Globus pallidus (tissue), 1 donor: ENCODE measurements around the gene TMEM178A.
"Not testable (repeated sequence)": the region's sequence is repeated elsewhere in the genome, so short reads cannot be mapped to it uniquely, and the experiment has no call there.

Experiments
- DNase-seq: peaks from one replicate; pipeline ENCODE4 v3.0.0-alpha.2; 2015; ENCODE audit warnings: low spot score

The TMEM178A gene

GRCh38 chr2:39648580-39648979 lies 17.1 kb upstream of the TMEM178A start:
- DNase-seq, result no peak

GRCh38 chr2:39649511-39649910 lies 16.2 kb upstream of the TMEM178A start:
- no peak for DNase-seq

GRCh38 chr2:39650468-39650867 lies 15.2 kb upstream of the TMEM178A start:
- DNase-seq, result no peak

- DNase-seq, result not testable (repeated sequence)
Measured at GRCh38 chr2:39656215-39656614, 9.5 kb upstream of the TMEM178A start.

- DNase-seq, result no peak
Measured at GRCh38 chr2:39657287-39657937, 8.3 kb upstream of the TMEM178A start.

GRCh38 chr2:39658371-39658770 lies 7.3 kb upstream of the TMEM178A start:
- no peak for DNase-seq

GRCh38 chr2:39659765-39660611 lies 5.7 kb upstream of the TMEM178A start:
- no peak for DNase-seq

- no peak for DNase-seq
Measured at GRCh38 chr2:39660612-39661236, 5.0 kb upstream of the TMEM178A start.

GRCh38 chr2:39661826-39662225 lies 3.9 kb upstream of the TMEM178A start:
- no peak for DNase-seq

GRCh38 chr2:39663187-39663930 lies 2.4 kb upstream of the TMEM178A start:
- DNase-seq, result no peak

GRCh38 chr2:39664232-39664887 lies 1.4 kb upstream of the TMEM178A start:
- DNase-seq, result no peak

GRCh38 chr2:39664888-39665591 lies 677 bp upstream of the TMEM178A start:
- no peak for DNase-seq

- DNase-seq, result no peak
Measured at GRCh38 chr2:39666491-39667101, 879 bp downstream of the TMEM178A start.

GRCh38 chr2:39667104-39667885 lies 1.6 kb downstream of the TMEM178A start:
- DNase-seq, result no peak

GRCh38 chr2:39667886-39668276 lies 2.2 kb downstream of the TMEM178A start:
- DNase-seq, result no peak

- DNase-seq, result no peak
Measured at GRCh38 chr2:39668576-39669080, 2.9 kb downstream of the TMEM178A start.

GRCh38 chr2:39671604-39672003 lies 5.9 kb downstream of the TMEM178A start:
- no peak for DNase-seq

- no peak for DNase-seq
Measured at GRCh38 chr2:39673018-39673417, 7.3 kb downstream of the TMEM178A start.

- no peak for DNase-seq
Measured at GRCh38 chr2:39676342-39676741, 10.6 kb downstream of the TMEM178A start.

GRCh38 chr2:39678170-39678569 lies 12.5 kb downstream of the TMEM178A start:
- no peak for DNase-seq
